Liver (tissue), 3 donors: Measurements from ENCODE around the gene CHN1.

Source experiments
- EGR1 ChIP-seq, 2 donors: IDR thresholded peaks; 2 replicates each; pipeline ENCODE4 v1.6.1; 2016 to 2018; ENCODE audit warnings: antibody characterized with exemption in 2 of 2, low read depth in 2 of 2
- FOXA2 ChIP-seq: IDR thresholded peaks from 2 replicates; pipeline ENCODE4 v1.6.1; 2016; ENCODE audit warnings: antibody characterized with exemption
- GABPA ChIP-seq, 2 donors: IDR thresholded peaks in 1 of 2; conservative IDR thresholded peaks in 1 of 2; 2 replicates each; pipeline ENCODE4 v1.6.1; 2016; ENCODE audit warnings: antibody characterized with exemption in 2 of 2, mild to moderate bottlenecking in 1 of 2, moderate library complexity in 1 of 2
- HNF4A ChIP-seq, 2 donors: conservative IDR thresholded peaks; 2 replicates each; pipeline ENCODE4 v1.6.1; 2016; ENCODE audit warnings: antibody characterized with exemption in 2 of 2, mild to moderate bottlenecking in 2 of 2
- JUND ChIP-seq, 2 donors: IDR thresholded peaks; 2 replicates each; pipeline ENCODE4 v1.6.1; 2016; ENCODE audit warnings: antibody characterized with exemption in 2 of 2
- MAX ChIP-seq: IDR thresholded peaks from 2 replicates; pipeline ENCODE4 v1.6.1; 2016; ENCODE audit warnings: antibody characterized with exemption
- SP1 ChIP-seq: IDR thresholded peaks from 2 replicates; pipeline ENCODE4 v1.6.1; 2018; ENCODE audit warnings: antibody characterized with exemption, mild to moderate bottlenecking
- TAF1 ChIP-seq: conservative IDR thresholded peaks from 2 replicates; pipeline ENCODE4 v1.6.1; 2016; ENCODE audit warnings: antibody characterized with exemption, mild to moderate bottlenecking
- YY1 ChIP-seq: IDR thresholded peaks from 2 replicates; pipeline ENCODE4 v1.6.1; 2016; ENCODE audit warnings: antibody characterized with exemption, mild to moderate bottlenecking
- ZBTB33 ChIP-seq: IDR thresholded peaks from 2 replicates; pipeline ENCODE4 v1.6.1; 2016; ENCODE audit warnings: antibody characterized with exemption
- TF ChIP-seq, protein P1 (sequence below): fragments of 150-350 bp; IDR thresholded peaks from 2 replicates; pipeline ENCODE4 v1.5.1; 2017; ENCODE audit warnings: improper control_type of control experiment, low read depth, low read length; ENCODE audit not compliant: missing input control
- TF ChIP-seq, protein P2 (sequence below): IDR thresholded peaks from 2 replicates; pipeline ENCODE4 v1.6.1; 2016; ENCODE audit warnings: antibody characterized with exemption
- TF ChIP-seq, protein P3 (sequence below): IDR thresholded peaks from 2 replicates; pipeline ENCODE4 v1.6.1; 2016; ENCODE audit warnings: antibody characterized with exemption, mild to moderate bottlenecking
- donor health status: healthy.
- donor health status: healthy.

DNA sequence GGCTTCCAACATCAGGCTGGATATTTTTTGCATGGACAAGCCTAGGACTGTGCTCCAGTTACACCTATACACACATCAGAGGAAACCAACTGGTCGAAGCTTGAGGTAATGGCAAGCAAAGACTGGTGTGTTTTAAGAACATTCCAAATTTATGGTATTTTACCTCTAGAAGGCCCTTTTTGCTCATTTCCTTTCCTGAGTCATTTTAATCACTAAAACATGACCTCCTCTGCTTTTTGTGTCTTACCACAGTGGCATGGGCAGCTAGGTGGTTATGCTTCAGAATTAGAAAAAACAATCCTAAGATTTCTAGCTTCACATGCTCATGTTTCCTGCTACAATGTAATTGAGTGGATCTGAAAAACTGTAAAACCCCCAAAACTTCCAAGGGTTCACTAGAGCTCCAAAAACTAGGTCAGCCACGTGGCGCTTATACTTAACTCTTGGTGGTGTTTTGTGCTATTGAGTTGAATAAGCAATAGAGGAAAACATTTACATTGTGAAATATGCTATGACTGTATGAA, 210.3 kb downstream of the CHN1 start:
- TF ChIP-seq, protein P1, sequence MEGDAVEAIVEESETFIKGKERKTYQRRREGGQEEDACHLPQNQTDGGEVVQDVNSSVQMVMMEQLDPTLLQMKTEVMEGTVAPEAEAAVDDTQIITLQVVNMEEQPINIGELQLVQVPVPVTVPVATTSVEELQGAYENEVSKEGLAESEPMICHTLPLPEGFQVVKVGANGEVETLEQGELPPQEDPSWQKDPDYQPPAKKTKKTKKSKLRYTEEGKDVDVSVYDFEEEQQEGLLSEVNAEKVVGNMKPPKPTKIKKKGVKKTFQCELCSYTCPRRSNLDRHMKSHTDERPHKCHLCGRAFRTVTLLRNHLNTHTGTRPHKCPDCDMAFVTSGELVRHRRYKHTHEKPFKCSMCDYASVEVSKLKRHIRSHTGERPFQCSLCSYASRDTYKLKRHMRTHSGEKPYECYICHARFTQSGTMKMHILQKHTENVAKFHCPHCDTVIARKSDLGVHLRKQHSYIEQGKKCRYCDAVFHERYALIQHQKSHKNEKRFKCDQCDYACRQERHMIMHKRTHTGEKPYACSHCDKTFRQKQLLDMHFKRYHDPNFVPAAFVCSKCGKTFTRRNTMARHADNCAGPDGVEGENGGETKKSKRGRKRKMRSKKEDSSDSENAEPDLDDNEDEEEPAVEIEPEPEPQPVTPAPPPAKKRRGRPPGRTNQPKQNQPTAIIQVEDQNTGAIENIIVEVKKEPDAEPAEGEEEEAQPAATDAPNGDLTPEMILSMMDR, result no peak
- TF ChIP-seq TAF1 (no peak), MAX (no peak), ZBTB33 (no peak), EGR1 (IDR thresholded peaks at IDR 0.05; ENCODE audit: low read depth in 2 of 2) (no peak), YY1 (no peak), SP1 (no peak), HNF4A (conservative IDR thresholded peaks at IDR 0.05) (no peak), JUND (IDR thresholded peaks at IDR 0.05) (no peak), FOXA2 (no peak), GABPA (IDR thresholded peaks at IDR 0.05 in 1 of 2, conservative IDR thresholded peaks at IDR 0.05 in 1 of 2) (no peak)
- TF ChIP-seq, protein P2, sequence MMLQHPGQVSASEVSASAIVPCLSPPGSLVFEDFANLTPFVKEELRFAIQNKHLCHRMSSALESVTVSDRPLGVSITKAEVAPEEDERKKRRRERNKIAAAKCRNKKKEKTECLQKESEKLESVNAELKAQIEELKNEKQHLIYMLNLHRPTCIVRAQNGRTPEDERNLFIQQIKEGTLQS, result no peak
- TF ChIP-seq, protein P3, sequence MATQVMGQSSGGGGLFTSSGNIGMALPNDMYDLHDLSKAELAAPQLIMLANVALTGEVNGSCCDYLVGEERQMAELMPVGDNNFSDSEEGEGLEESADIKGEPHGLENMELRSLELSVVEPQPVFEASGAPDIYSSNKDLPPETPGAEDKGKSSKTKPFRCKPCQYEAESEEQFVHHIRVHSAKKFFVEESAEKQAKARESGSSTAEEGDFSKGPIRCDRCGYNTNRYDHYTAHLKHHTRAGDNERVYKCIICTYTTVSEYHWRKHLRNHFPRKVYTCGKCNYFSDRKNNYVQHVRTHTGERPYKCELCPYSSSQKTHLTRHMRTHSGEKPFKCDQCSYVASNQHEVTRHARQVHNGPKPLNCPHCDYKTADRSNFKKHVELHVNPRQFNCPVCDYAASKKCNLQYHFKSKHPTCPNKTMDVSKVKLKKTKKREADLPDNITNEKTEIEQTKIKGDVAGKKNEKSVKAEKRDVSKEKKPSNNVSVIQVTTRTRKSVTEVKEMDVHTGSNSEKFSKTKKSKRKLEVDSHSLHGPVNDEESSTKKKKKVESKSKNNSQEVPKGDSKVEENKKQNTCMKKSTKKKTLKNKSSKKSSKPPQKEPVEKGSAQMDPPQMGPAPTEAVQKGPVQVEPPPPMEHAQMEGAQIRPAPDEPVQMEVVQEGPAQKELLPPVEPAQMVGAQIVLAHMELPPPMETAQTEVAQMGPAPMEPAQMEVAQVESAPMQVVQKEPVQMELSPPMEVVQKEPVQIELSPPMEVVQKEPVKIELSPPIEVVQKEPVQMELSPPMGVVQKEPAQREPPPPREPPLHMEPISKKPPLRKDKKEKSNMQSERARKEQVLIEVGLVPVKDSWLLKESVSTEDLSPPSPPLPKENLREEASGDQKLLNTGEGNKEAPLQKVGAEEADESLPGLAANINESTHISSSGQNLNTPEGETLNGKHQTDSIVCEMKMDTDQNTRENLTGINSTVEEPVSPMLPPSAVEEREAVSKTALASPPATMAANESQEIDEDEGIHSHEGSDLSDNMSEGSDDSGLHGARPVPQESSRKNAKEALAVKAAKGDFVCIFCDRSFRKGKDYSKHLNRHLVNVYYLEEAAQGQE, result no peak
